HCT116 (cell line): ENCODE data around the gene TOR2A. TPM values are rescaled to one million over a fixed set of nuclear protein-coding genes. Genes with fewer than 3 reads are reported as not detected.

Experiments
- ATAC-seq: fragments of 200-7000 bp; cut with Tn5 transposase; 2 replicates; pipeline ENCODE4 v1.9.1; 2020; ENCODE audit warnings: mild to moderate bottlenecking, moderate library complexity
- BruUV-seq: library from RNA; stranded (reverse); fragments of 400-500 nt; replicated peaks from 2 replicates; lab custom pipeline; 2021; lab: Mats Ljungman, UMichigan
- CTCF ChIA-PET: fragments of 300-600 bp; sonication (Branson Sonifier 250); formaldehyde crosslinking; loops from one replicate; lab custom pipeline; 2021; ENCODE audit warnings: antibody characterized with exemption; lab: Charles Lee
- POLR2A ChIA-PET: fragments of 300-600, 350-600 bp; sonication (Branson Sonifier 250); formaldehyde crosslinking; loops from one replicate; lab custom pipeline; 2021; ENCODE audit warnings: antibody characterized with exemption; lab: Charles Lee
- RAD21 ChIA-PET, 2 experiments: fragments of 300-600 bp; sonication (Branson Sonifier 250); formaldehyde crosslinking; loops; one replicate each; lab custom pipeline; 2023; ENCODE audit warnings: low total read pairs in 2 of 2; ENCODE audit not compliant: uncharacterized antibody in 2 of 2, unreplicated experiment in 2 of 2, low non-redundant PET in 1 of 2; lab: Charles Lee
- DNase-seq: peaks from one replicate; pipeline ENCODE4 v3.0.0-alpha.2; 2010; ENCODE audit warnings: low read depth, low spot score
- H2AFZ ChIP-seq: fragments of 200-600 bp; shearing (Covaris generic), sonication (generic); 2 replicates; pipeline ENCODE4 v1.6.1; 2017; ENCODE audit warnings: low read depth, mixed run types, mixed read lengths, antibody characterized with exemption, low read length; ENCODE audit not compliant: poor library complexity, severe bottlenecking
- H3K27ac ChIP-seq: 2 replicates; pipeline ENCODE4 v1.5.1; 2012; ENCODE audit warnings: low read depth, low read length
- H3K27me3 ChIP-seq: fragments of 200-600 bp; sonication (generic); 2 replicates; pipeline ENCODE4 v1.6.1; 2016; ENCODE audit warnings: mixed run types, low read length, mixed read lengths; ENCODE audit not compliant: insufficient read depth
- H3K36me3 ChIP-seq, 2 experiments: fragments of 200-500 bp in 1 of 2; fragments of 200-600 bp in 1 of 2; sonication (Bioruptor generic) in 1 of 2; sonication (generic) in 1 of 2; 2 replicates each; pipeline versions ENCODE4 v1.5.1 to v1.6.1; 2014 to 2016; ENCODE audit warnings: low read length in 2 of 2, inconsistent platforms in 1 of 2, mixed read lengths in 1 of 2, mixed run types in 1 of 2; ENCODE audit not compliant: insufficient read depth in 2 of 2, control insufficient read depth in 1 of 2
- H3K4me1 ChIP-seq, 2 experiments: fragments of 200-600 bp in 1 of 2; sonication (generic) in 1 of 2; 2 replicates each; pipeline versions ENCODE4 v1.5.1 to v1.6.1; 2012 to 2017; ENCODE audit warnings: low read length in 2 of 2, inconsistent platforms in 1 of 2, mild to moderate bottlenecking in 1 of 2, mixed read lengths in 1 of 2, mixed run types in 1 of 2, moderate library complexity in 1 of 2; ENCODE audit not compliant: insufficient read depth in 2 of 2, control insufficient read depth in 1 of 2
- H3K4me2 ChIP-seq: fragments of 200-600 bp; sonication (generic); 2 replicates; pipeline ENCODE4 v1.6.1; 2017; ENCODE audit warnings: mixed run types, low read length, mixed read lengths
- H3K4me3 ChIP-seq, 2 experiments: fragments of 200-600 bp in 1 of 2; sonication (generic) in 1 of 2; replicated peaks in 1 of 2; 2 replicates each; pipeline ENCODE4 v1.5.1; 2011 to 2016; ENCODE audit warnings: low read length in 2 of 2, control low read depth in 1 of 2, low read depth in 1 of 2, mild to moderate bottlenecking in 1 of 2, mixed read lengths in 1 of 2, mixed run types in 1 of 2
- H3K79me2 ChIP-seq: fragments of 200-600 bp; sonication (generic); 2 replicates; pipeline ENCODE4 v1.6.1; 2017; ENCODE audit warnings: mild to moderate bottlenecking, mixed run types, low read length, moderate library complexity, mixed read lengths; ENCODE audit not compliant: insufficient read depth
- H3K9ac ChIP-seq: fragments of 200-600 bp; sonication (generic); 2 replicates; pipeline ENCODE4 v1.6.1; 2016; ENCODE audit warnings: low read length, mixed read lengths
- H3K9me2 ChIP-seq: fragments of 200-600 bp; sonication (generic), shearing (Covaris generic); 2 replicates; pipeline ENCODE4 v1.6.1; 2017; ENCODE audit warnings: mixed run types, mild to moderate bottlenecking, moderate library complexity; ENCODE audit not compliant: insufficient read depth
- H3K9me3 ChIP-seq, 2 experiments: fragments of 200-500 bp in 1 of 2; fragments of 200-600 bp in 1 of 2; sonication (Bioruptor generic) in 1 of 2; sonication (generic) in 1 of 2; 2 replicates each; pipeline ENCODE4 v1.6.1; 2014 to 2017; ENCODE audit warnings: low read length in 2 of 2, mixed read lengths in 2 of 2, inconsistent platforms in 1 of 2, low read depth in 1 of 2, mild to moderate bottlenecking in 1 of 2, mixed run types in 1 of 2, moderate library complexity in 1 of 2; ENCODE audit not compliant: control insufficient read depth in 1 of 2, insufficient read depth in 1 of 2
- H4K20me1 ChIP-seq: fragments of 200-600 bp; sonication (generic), shearing (Covaris generic); 2 replicates; pipeline ENCODE4 v1.6.1; 2017; ENCODE audit warnings: mixed run types, mild to moderate bottlenecking, moderate library complexity; ENCODE audit not compliant: insufficient read depth
- ATF3 ChIP-seq: IDR thresholded peaks from 2 replicates; pipeline ENCODE4 v1.6.1; 2012
- EGR1 ChIP-seq: IDR thresholded peaks from 2 replicates; pipeline ENCODE4 v1.6.1; 2012; ENCODE audit warnings: low read depth
- RAD21 ChIP-seq: IDR thresholded peaks from 2 replicates; pipeline ENCODE4 v1.6.1; 2012; ENCODE audit warnings: low read depth, mild to moderate bottlenecking
- SP1 ChIP-seq: IDR thresholded peaks from 2 replicates; pipeline ENCODE4 v1.6.1; 2012; ENCODE audit warnings: low read depth
- TCF7L2 ChIP-seq: IDR thresholded peaks from 2 replicates; pipeline ENCODE4 v1.7.0; 2011; ENCODE audit warnings: borderline replicate concordance, inconsistent platforms; ENCODE audit not compliant: insufficient read depth, insufficient read length; ENCODE audit errors: extremely low read depth
- ZNF274 ChIP-seq: fragments of 200-500 bp; sonication (Bioruptor generic); IDR thresholded peaks from 2 replicates; pipeline ENCODE4 v1.6.1; 2014; ENCODE audit warnings: mild to moderate bottlenecking, low read depth, low read length, inconsistent platforms
- intact Hi-C: fragments of 100-400 bp; cut with micrococcal nuclease; formaldehyde crosslinking; loops from 2 replicates; pipeline ENCODE4 v1.10.0; 2022
- total RNA-seq: library from RNA; stranded (reverse); gene quantifications from one replicate; pipeline ENCODE4 v1.2.1, GENCODE V29; 2021; ENCODE audit not compliant: unreplicated experiment
- TF ChIP-seq, protein P1 (sequence below), 3 experiments: fragments of 200-600 bp in 1 of 3; sonication (generic) in 1 of 3; IDR thresholded peaks in 2 of 3; conservative IDR thresholded peaks in 1 of 3; 2 replicates each; pipeline ENCODE4 v1.5.1; 2012 to 2017; ENCODE audit warnings: low read depth in 2 of 3, low read length in 2 of 3, antibody characterized with exemption in 1 of 3, borderline replicate concordance in 1 of 3, control low read depth in 1 of 3, mild to moderate bottlenecking in 1 of 3, mixed read lengths in 1 of 3, mixed run types in 1 of 3, moderate library complexity in 1 of 3; ENCODE audit not compliant: insufficient read depth in 1 of 3

Gene TOR2A
- total RNA-seq, 1 experiment from 2014 or later: 12.0 TPM

GRCh38 chr9:127746959-127747569 lies 12.0 kb upstream of the TOR2A start:
- TF ChIP-seq RAD21: no peak
- no peak for TF ChIP-seq EGR1
- TF ChIP-seq ATF3: no peak
- no peak for TF ChIP-seq TCF7L2
- TF ChIP-seq ZNF274: no peak
- TF ChIP-seq, protein P1, sequence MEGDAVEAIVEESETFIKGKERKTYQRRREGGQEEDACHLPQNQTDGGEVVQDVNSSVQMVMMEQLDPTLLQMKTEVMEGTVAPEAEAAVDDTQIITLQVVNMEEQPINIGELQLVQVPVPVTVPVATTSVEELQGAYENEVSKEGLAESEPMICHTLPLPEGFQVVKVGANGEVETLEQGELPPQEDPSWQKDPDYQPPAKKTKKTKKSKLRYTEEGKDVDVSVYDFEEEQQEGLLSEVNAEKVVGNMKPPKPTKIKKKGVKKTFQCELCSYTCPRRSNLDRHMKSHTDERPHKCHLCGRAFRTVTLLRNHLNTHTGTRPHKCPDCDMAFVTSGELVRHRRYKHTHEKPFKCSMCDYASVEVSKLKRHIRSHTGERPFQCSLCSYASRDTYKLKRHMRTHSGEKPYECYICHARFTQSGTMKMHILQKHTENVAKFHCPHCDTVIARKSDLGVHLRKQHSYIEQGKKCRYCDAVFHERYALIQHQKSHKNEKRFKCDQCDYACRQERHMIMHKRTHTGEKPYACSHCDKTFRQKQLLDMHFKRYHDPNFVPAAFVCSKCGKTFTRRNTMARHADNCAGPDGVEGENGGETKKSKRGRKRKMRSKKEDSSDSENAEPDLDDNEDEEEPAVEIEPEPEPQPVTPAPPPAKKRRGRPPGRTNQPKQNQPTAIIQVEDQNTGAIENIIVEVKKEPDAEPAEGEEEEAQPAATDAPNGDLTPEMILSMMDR (IDR thresholded peaks at IDR 0.05 in 2 of 3, conservative IDR thresholded peaks at IDR 0.05 in 1 of 3; ENCODE audit: borderline replicate concordance in 1 of 3, insufficient read depth in 1 of 3, low read depth in 2 of 3, low read length in 2 of 3): 0 out of 6 replicates have a peak, but pooled peaks of 2 of the 3 experiments have one; percentile 7 to 10
- TF ChIP-seq SP1: no peak
- CTCF ChIA-PET: no interaction called here
- peak; percentile 39 for ATAC-seq

More at GRCh38 chr9:127746959-127747569, 12.0 kb upstream of the TOR2A start:
- Histone ChIP-seq H3K36me3 (no peaks in the 10 kb centered on the region), H3K4me3 (no peak overlapping the region), H3K27ac (no peak overlapping the region), H3K27me3 (no peaks in the 10 kb centered on the region), H3K79me2 (no peaks in the 10 kb centered on the region), H3K4me1 (peaks cover 0 to 7% of the 10 kb centered on the region in 2 experiments; a peak in 1 of 4 replicates), H2AFZ (no peak overlapping the region), H3K9ac (no peak overlapping the region), H3K9me2 (no peaks in the 10 kb centered on the region), H3K9me3 (no peaks in the 10 kb centered on the region), H3K4me2 (no peak overlapping the region), H4K20me1 (no peaks in the 10 kb centered on the region)
- intact Hi-C loops: no loop called here
- BruUV-seq: no TSS peak
- no peak for DNase-seq
- RAD21 ChIA-PET: no interaction called here
- POLR2A ChIA-PET: no interaction called here
